ENCODE measurements around the gene FBXO40.
"Not testable (repeated sequence)": the region's sequence is repeated elsewhere in the genome, so short reads cannot be mapped to it uniquely, and the experiment has no call there.

The FBXO40 gene

GRCh38 chr3:121595765-121596406, 2.7 kb downstream of the FBXO40 start:
- ATAC-seq, result no peak
- TF ChIP-seq, protein P1, sequence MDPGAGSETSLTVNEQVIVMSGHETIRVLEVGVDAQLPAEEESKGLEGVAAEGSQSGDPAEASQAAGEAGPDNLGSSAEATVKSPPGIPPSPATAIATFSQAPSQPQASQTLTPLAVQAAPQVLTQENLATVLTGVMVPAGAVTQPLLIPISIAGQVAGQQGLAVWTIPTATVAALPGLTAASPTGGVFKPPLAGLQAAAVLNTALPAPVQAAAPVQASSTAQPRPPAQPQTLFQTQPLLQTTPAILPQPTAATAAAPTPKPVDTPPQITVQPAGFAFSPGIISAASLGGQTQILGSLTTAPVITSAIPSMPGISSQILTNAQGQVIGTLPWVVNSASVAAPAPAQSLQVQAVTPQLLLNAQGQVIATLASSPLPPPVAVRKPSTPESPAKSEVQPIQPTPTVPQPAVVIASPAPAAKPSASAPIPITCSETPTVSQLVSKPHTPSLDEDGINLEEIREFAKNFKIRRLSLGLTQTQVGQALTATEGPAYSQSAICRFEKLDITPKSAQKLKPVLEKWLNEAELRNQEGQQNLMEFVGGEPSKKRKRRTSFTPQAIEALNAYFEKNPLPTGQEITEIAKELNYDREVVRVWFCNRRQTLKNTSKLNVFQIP (CRISPR knock-in tag; IDR thresholded peaks at IDR 0.05; ENCODE audit: borderline replicate concordance, low read depth), result no peak
- TF ChIP-seq ZC3H10 (CRISPR knock-in tag; IDR thresholded peaks at IDR 0.05) (no peak), TCF4 (CRISPR knock-in tag; IDR thresholded peaks at IDR 0.05; ENCODE audit: borderline replicate concordance) (no peak), ZFP30 (CRISPR knock-in tag; IDR thresholded peaks at IDR 0.05) (no peak), GLIS3 (CRISPR knock-in tag; IDR thresholded peaks at IDR 0.05) (no peak), ARNTL (CRISPR knock-in tag; IDR thresholded peaks at IDR 0.05; ENCODE audit: borderline replicate concordance, low read depth) (no peak), CREB5 (CRISPR knock-in tag; IDR thresholded peaks at IDR 0.05; ENCODE audit: low read depth) (no peak), RARB (CRISPR knock-in tag; IDR thresholded peaks at IDR 0.05) (no peak), ZFP3 (CRISPR knock-in tag; IDR thresholded peaks at IDR 0.05) (no peak), ZNF565 (CRISPR knock-in tag; conservative IDR thresholded peaks at IDR 0.05; ENCODE audit: low read depth) (no peak), PATZ1 (CRISPR knock-in tag; IDR thresholded peaks at IDR 0.05; ENCODE audit: borderline replicate concordance) (no peak)
- TF ChIP-seq, protein P2, sequence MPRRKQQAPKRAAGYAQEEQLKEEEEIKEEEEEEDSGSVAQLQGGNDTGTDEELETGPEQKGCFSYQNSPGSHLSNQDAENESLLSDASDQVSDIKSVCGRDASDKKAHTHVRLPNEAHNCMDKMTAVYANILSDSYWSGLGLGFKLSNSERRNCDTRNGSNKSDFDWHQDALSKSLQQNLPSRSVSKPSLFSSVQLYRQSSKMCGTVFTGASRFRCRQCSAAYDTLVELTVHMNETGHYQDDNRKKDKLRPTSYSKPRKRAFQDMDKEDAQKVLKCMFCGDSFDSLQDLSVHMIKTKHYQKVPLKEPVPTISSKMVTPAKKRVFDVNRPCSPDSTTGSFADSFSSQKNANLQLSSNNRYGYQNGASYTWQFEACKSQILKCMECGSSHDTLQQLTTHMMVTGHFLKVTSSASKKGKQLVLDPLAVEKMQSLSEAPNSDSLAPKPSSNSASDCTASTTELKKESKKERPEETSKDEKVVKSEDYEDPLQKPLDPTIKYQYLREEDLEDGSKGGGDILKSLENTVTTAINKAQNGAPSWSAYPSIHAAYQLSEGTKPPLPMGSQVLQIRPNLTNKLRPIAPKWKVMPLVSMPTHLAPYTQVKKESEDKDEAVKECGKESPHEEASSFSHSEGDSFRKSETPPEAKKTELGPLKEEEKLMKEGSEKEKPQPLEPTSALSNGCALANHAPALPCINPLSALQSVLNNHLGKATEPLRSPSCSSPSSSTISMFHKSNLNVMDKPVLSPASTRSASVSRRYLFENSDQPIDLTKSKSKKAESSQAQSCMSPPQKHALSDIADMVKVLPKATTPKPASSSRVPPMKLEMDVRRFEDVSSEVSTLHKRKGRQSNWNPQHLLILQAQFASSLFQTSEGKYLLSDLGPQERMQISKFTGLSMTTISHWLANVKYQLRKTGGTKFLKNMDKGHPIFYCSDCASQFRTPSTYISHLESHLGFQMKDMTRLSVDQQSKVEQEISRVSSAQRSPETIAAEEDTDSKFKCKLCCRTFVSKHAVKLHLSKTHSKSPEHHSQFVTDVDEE (CRISPR knock-in tag; IDR thresholded peaks at IDR 0.05), result no peak

DNA sequence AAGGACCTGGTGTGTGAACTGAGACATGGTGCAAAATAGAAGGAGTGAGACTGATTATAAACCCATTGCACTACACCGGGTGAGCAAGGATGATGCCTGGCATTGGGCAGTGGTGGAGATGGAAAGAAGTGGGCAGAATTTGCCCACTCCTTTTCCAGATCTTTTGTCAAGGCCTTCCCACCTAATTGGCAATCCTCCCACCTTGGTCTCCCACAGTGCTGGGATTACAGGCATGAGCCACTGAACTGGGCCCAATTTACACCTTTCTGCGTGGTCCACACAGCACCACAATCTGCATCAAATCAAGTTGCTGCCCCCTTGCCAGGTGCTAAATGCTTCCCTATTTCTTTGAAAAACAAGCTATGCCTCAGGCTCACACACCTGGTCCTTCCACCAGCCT, 5.4 kb downstream of the FBXO40 start:
- TF ChIP-seq PATZ1 (CRISPR knock-in tag; IDR thresholded peaks at IDR 0.05; ENCODE audit: borderline replicate concordance) (no peak), ZNF70 (CRISPR knock-in tag; IDR thresholded peaks at IDR 0.05) (no peak)
- no peak for ATAC-seq

DNA sequence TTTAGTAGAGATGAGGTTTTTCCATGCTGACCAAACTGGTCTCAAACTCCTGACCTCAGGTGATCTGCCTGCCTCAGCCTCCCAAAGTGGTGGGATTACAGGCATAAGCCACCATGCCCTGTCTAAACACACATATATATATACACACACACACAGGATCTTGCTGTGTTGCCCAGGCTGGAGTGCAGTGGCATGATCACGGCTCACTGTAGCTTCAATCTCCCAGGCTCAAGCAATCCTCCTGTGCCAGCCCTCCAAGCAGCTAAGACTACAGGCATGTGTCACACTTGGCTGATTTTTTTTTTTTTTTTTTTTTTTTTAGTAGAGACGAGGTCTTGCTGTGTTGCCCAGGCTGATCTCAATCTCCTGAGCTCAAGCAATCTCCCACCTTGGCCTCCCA, 6.7 kb downstream of the FBXO40 start:
- ATAC-seq, result not testable (repeated sequence)

GRCh38 chr3:121601212-121601812, 8.1 kb downstream of the FBXO40 start:
- TF ChIP-seq PPARA (CRISPR knock-in tag; IDR thresholded peaks at IDR 0.05; ENCODE audit: borderline replicate concordance) (no peak), OSR1 (CRISPR knock-in tag; IDR thresholded peaks at IDR 0.05) (no peak), ZNF565 (CRISPR knock-in tag; conservative IDR thresholded peaks at IDR 0.05; ENCODE audit: low read depth) (no peak), ESRRG (CRISPR knock-in tag; IDR thresholded peaks at IDR 0.05) (no peak), GLIS3 (CRISPR knock-in tag; IDR thresholded peaks at IDR 0.05) (no peak), CSDC2 (CRISPR knock-in tag; IDR thresholded peaks at IDR 0.05) (no peak), TCF4 (CRISPR knock-in tag; IDR thresholded peaks at IDR 0.05; ENCODE audit: borderline replicate concordance) (no peak), ISL1 (CRISPR knock-in tag; IDR thresholded peaks at IDR 0.05) (no peak), ZC3H10 (CRISPR knock-in tag; IDR thresholded peaks at IDR 0.05) (no peak)
- TF ChIP-seq, protein P1 (CRISPR knock-in tag; IDR thresholded peaks at IDR 0.05; ENCODE audit: borderline replicate concordance, low read depth), result no peak

More at GRCh38 chr3:121601212-121601812, 8.1 kb downstream of the FBXO40 start:
- ATAC-seq, result no peak

All from SK-N-SH treated with all-trans-retinoic acid at 6 μM for 48 hours (cell line).